ENCODE results near the gene IFNK.

IFNK gene

DNA sequence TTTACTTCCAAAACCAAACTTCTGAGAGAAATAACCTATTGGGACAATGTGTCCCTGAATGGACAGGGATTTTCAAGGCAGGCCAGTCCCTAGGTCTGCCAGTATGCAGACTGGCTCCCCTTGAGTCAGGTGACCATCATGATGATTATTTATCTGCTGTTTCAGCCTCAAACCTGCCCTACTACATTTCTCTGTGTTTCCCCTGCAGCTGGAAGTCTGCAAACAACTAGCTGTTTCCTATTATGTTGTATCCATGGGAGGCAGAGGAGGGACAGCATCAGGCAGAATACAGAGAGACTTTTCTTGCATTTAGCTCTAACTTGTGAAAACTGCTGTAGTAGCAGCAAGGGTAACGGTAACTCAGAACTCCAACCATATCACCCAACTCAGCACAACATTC, 36.2 kb upstream of the IFNK start:
- Histone ChIP-seq H3K9me3 (ENCODE audit: control insufficient read depth, insufficient read depth, low read depth, low read length) (no peaks in the 10 kb centered on the region), H3K27ac (ENCODE audit: extremely low read depth, low read depth, low read length) (no peak overlapping the region), H3K4me1 (ENCODE audit: control insufficient read depth, insufficient read depth, low read length) (no peaks in the 10 kb centered on the region), H3K4me3 (ENCODE audit: low read depth, low read length) (no peak overlapping the region), H3K36me3 (ENCODE audit: control insufficient read depth in 2 of 2, insufficient read depth in 1 of 2, low read length in 2 of 2) (no peaks in the 10 kb centered on the region)
- TF ChIP-seq ZNF423 (tag by site-specific recombination; IDR thresholded peaks at IDR 0.05) = no peak
- TF ChIP-seq RBAK (tag by site-specific recombination; IDR thresholded peaks at IDR 0.05) = no peak
- TF ChIP-seq ZNF626 (tag by site-specific recombination; IDR thresholded peaks at IDR 0.05) = no peak
- TF ChIP-seq GLI4 (tag by site-specific recombination; IDR thresholded peaks at IDR 0.05) = no peak
- no peak for TF ChIP-seq ZNF585B (tag by site-specific recombination; IDR thresholded peaks at IDR 0.05)
- no peak for TF ChIP-seq IKZF3 (tag by site-specific recombination; IDR thresholded peaks at IDR 0.05)
- TF ChIP-seq, protein P1, sequence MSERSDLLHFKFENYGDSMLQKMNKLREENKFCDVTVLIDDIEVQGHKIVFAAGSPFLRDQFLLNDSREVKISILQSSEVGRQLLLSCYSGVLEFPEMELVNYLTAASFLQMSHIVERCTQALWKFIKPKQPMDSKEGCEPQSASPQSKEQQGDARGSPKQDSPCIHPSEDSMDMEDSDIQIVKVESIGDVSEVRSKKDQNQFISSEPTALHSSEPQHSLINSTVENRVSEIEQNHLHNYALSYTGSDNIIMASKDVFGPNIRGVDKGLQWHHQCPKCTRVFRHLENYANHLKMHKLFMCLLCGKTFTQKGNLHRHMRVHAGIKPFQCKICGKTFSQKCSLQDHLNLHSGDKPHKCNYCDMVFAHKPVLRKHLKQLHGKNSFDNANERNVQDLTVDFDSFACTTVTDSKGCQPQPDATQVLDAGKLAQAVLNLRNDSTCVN (tag by site-specific recombination; optimal IDR thresholded peaks at IDR 0.05) = no peak
- ChIA-PET CTCF (interaction anchor here (1.0 kb wide), 1 partner anchor 60 kb away, joined by 3 read pairs; no protein-coding TSS in a partner anchor), POLR2A (no interaction called here)

GRCh38 chr9:27489087-27489876, 34.8 kb upstream of the IFNK start:
- no peaks in the 10 kb centered on the region for H3K4me1 ChIP-seq (ENCODE audit: control insufficient read depth, insufficient read depth, low read length)
- no peaks in the 10 kb centered on the region for H3K36me3 ChIP-seq (ENCODE audit: control insufficient read depth in 2 of 2, insufficient read depth in 1 of 2, low read length in 2 of 2)
- no peak overlapping the region for H3K27ac ChIP-seq (ENCODE audit: extremely low read depth, low read depth, low read length)
- POLR2A ChIA-PET = no interaction called here
- no peaks in the 10 kb centered on the region for H3K9me3 ChIP-seq (ENCODE audit: control insufficient read depth, insufficient read depth, low read depth, low read length)
- H3K4me3 ChIP-seq (ENCODE audit: low read depth, low read length) = no peak overlapping the region
- CTCF ChIA-PET = interaction anchor here (0.7 to 1.9 kb wide), 4 partner anchors 9 to 156 kb away, joined by 3 to 7 read pairs (median 5); no protein-coding TSS in a partner anchor
- TF ChIP-seq ZNF555 (tag by site-specific recombination; conservative IDR thresholded peaks at IDR 0.05) (no peak), ZBTB6 (tag by site-specific recombination; IDR thresholded peaks at IDR 0.05) (no peak), ZNF2 (tag by site-specific recombination; IDR thresholded peaks at IDR 0.05) (no peak), ZNF16 (tag by site-specific recombination; IDR thresholded peaks at IDR 0.05; ENCODE audit: low read depth) (no peak), ZNF837 (tag by site-specific recombination; IDR thresholded peaks at IDR 0.05) (no peak), ZNF521 (tag by site-specific recombination; IDR thresholded peaks at IDR 0.05) (no peak), ZNF558 (tag by site-specific recombination; IDR thresholded peaks at IDR 0.05) (no peak), ZNF114 (tag by site-specific recombination; IDR thresholded peaks at IDR 0.05) (no peak), ZNF112 (tag by site-specific recombination; IDR thresholded peaks at IDR 0.05) (no peak), SCRT1 (tag by site-specific recombination; IDR thresholded peaks at IDR 0.05; ENCODE audit: borderline replicate concordance) (no peak), ZNF366 (tag by site-specific recombination; conservative IDR thresholded peaks at IDR 0.05) (no peak), ZNF404 (tag by site-specific recombination; IDR thresholded peaks at IDR 0.05) (no peak), ZNF677 (tag by site-specific recombination; IDR thresholded peaks at IDR 0.05) (no peak), TSHZ1 (tag by site-specific recombination; IDR thresholded peaks at IDR 0.05; ENCODE audit: borderline replicate concordance) (no peak), ZNF580 (tag by site-specific recombination; IDR thresholded peaks at IDR 0.05) (no peak), KLF17 (tag by site-specific recombination; IDR thresholded peaks at IDR 0.05) (no peak), ZSCAN5A (tag by site-specific recombination; IDR thresholded peaks at IDR 0.05) (no peak)
- TF ChIP-seq, protein P2, sequence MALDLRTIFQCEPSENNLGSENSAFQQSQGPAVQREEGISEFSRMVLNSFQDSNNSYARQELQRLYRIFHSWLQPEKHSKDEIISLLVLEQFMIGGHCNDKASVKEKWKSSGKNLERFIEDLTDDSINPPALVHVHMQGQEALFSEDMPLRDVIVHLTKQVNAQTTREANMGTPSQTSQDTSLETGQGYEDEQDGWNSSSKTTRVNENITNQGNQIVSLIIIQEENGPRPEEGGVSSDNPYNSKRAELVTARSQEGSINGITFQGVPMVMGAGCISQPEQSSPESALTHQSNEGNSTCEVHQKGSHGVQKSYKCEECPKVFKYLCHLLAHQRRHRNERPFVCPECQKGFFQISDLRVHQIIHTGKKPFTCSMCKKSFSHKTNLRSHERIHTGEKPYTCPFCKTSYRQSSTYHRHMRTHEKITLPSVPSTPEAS (tag by site-specific recombination; IDR thresholded peaks at IDR 0.05) = no peak

Measured in HEK293 (cell line).